SU-DHL-6 (cell line): ENCODE data around the gene SLC2A1.

ENCODE experiments used
- H2AFZ ChIP-seq: fragments of 200-600 bp; sonication (generic); 2 replicates; pipeline ENCODE4 v1.6.1; 2014; ENCODE audit warnings: low read depth, mild to moderate bottlenecking, moderate library complexity, mixed read lengths, antibody characterized with exemption, low read length; ENCODE audit not compliant: severe bottlenecking
- H3F3A ChIP-seq: fragments of 200-600 bp; shearing (Covaris generic); 2 replicates; pipeline ENCODE4 v1.6.0; 2016; ENCODE audit warnings: antibody characterized with exemption, mild to moderate bottlenecking; ENCODE audit not compliant: insufficient read depth
- H3K27ac ChIP-seq: fragments of 200-600 bp; sonication (generic); 2 replicates; pipeline ENCODE4 v1.5.1; 2016; ENCODE audit warnings: low read depth, mild to moderate bottlenecking, low read length, moderate library complexity, mixed read lengths
- H3K27me3 ChIP-seq: fragments of 200-600 bp; sonication (generic), shearing (Covaris generic); 2 replicates; pipeline ENCODE4 v1.6.0; 2014; ENCODE audit warnings: mild to moderate bottlenecking, low read length
- H3K36me3 ChIP-seq: fragments of 200-600 bp; sonication (generic); 2 replicates; pipeline ENCODE4 v1.6.1; 2014; ENCODE audit warnings: mild to moderate bottlenecking, low read length, mixed read lengths
- H3K4me2 ChIP-seq: fragments of 300-600, 200-600 bp; shearing (Covaris generic), sonication (generic); 2 replicates; pipeline ENCODE4 v1.6.0; 2014; ENCODE audit warnings: low read length, low read depth, mild to moderate bottlenecking; ENCODE audit not compliant: poor library complexity, severe bottlenecking
- H3K4me3 ChIP-seq: fragments of 200-600 bp; sonication (generic); 2 replicates; pipeline ENCODE4 v1.5.1; 2014; ENCODE audit warnings: antibody characterized with exemption, low read length, mild to moderate bottlenecking, mixed read lengths; ENCODE audit not compliant: insufficient read depth, poor library complexity, severe bottlenecking
- H3K79me2 ChIP-seq: fragments of 200-600 bp; sonication (generic); 2 replicates; pipeline ENCODE4 v1.6.1; 2014; ENCODE audit warnings: mild to moderate bottlenecking, low read length, moderate library complexity; ENCODE audit not compliant: insufficient read depth
- H3K9ac ChIP-seq: fragments of 200-600 bp; sonication (generic); 2 replicates; pipeline ENCODE4 v1.7.0; 2014; ENCODE audit warnings: mild to moderate bottlenecking, low read length
- H3K9me2 ChIP-seq: fragments of 200-600 bp; sonication (generic); replicated peaks from 2 replicates; pipeline ENCODE4 v1.6.1; 2014; ENCODE audit warnings: low read length; ENCODE audit not compliant: insufficient read depth
- H3K9me3 ChIP-seq: fragments of 200-600 bp; sonication (generic); 2 replicates; pipeline ENCODE4 v1.6.1; 2014; ENCODE audit warnings: low read length, mixed read lengths; ENCODE audit not compliant: insufficient read depth
- H4K20me1 ChIP-seq: fragments of 200-600 bp; sonication (generic); 2 replicates; pipeline ENCODE4 v1.6.1; 2014; ENCODE audit warnings: low read depth, mild to moderate bottlenecking, antibody characterized with exemption, low read length, moderate library complexity, mixed read lengths
- CTCF ChIP-seq: fragments of 200-600 bp; sonication (generic); IDR thresholded peaks from one replicate; pipeline ENCODE4 v1.5.1; 2017; ENCODE audit warnings: antibody characterized with exemption, mild to moderate bottlenecking, low read length, moderate library complexity; ENCODE audit not compliant: insufficient read depth, poor library complexity, severe bottlenecking
- EZH2phosphoT487 ChIP-seq: fragments of 200-600 bp; sonication (generic), shearing (Covaris generic); conservative IDR thresholded peaks from 2 replicates; pipeline ENCODE4 v1.6.1; 2018; ENCODE audit warnings: mild to moderate bottlenecking, antibody characterized with exemption, low read length, moderate library complexity, mixed read lengths

The SLC2A1 gene

GRCh38 chr1:42886046-42886739 lies 72.5 kb downstream of the SLC2A1 start:
- Histone ChIP-seq H3K27me3 (no peaks in the 10 kb centered on the region; the same call in 1 of the 2 replicates), H4K20me1 (no peaks in the 10 kb centered on the region), H3K79me2 (no peaks in the 10 kb centered on the region), H2AFZ (no peak overlapping the region), H3K9me2 (no peaks in the 10 kb centered on the region), H3K4me2 (no peak overlapping the region), H3K9me3 (peaks cover 4% of the 10 kb centered on the region; the same call in 1 of the 2 replicates), H3K27ac (no peak overlapping the region), H3K9ac (no peak overlapping the region), H3F3A (no peaks in the 10 kb centered on the region), H3K36me3 (no peaks in the 10 kb centered on the region), H3K4me3 (no peak overlapping the region)
- TF ChIP-seq EZH2phosphoT487 (no peak), CTCF (no peak)

GRCh38 chr1:42880384-42880783 lies 78.3 kb downstream of the SLC2A1 start:
- H3K36me3 ChIP-seq: no peaks in the 10 kb centered on the region
- no peak overlapping the region for H3K27ac ChIP-seq
- no peak overlapping the region for H3K4me2 ChIP-seq
- no peaks in the 10 kb centered on the region for H3K9me2 ChIP-seq
- TF ChIP-seq CTCF (no peak), EZH2phosphoT487 (no peak)
- H4K20me1 ChIP-seq: no peaks in the 10 kb centered on the region
- no peak overlapping the region for H2AFZ ChIP-seq
- no peak overlapping the region for H3K4me3 ChIP-seq
- H3K27me3 ChIP-seq: no peaks in the 10 kb centered on the region; the same call in 1 of the 2 replicates
- peaks cover 23% of the 10 kb centered on the region; the same call in 1 of the 2 replicates for H3K9me3 ChIP-seq
- no peaks in the 10 kb centered on the region for H3K79me2 ChIP-seq
- H3F3A ChIP-seq: no peaks in the 10 kb centered on the region
- no peak overlapping the region for H3K9ac ChIP-seq

GRCh38 chr1:42877380-42877779 lies 81.3 kb downstream of the SLC2A1 start:
- no peak overlapping the region for H3K27ac ChIP-seq
- TF ChIP-seq EZH2phosphoT487 (no peak), CTCF (no peak)
- H3K9ac ChIP-seq: no peak overlapping the region
- peaks cover 23% of the 10 kb centered on the region; the same call in 1 of the 2 replicates for H3K9me3 ChIP-seq
- no peaks in the 10 kb centered on the region for H3K36me3 ChIP-seq
- H2AFZ ChIP-seq: no peak overlapping the region
- no peaks in the 10 kb centered on the region for H3K9me2 ChIP-seq
- no peaks in the 10 kb centered on the region for H4K20me1 ChIP-seq
- H3K4me3 ChIP-seq: no peak overlapping the region
- no peak overlapping the region for H3K4me2 ChIP-seq
- no peaks in the 10 kb centered on the region for H3K79me2 ChIP-seq
- H3F3A ChIP-seq: no peaks in the 10 kb centered on the region
- no peaks in the 10 kb centered on the region for H3K27me3 ChIP-seq
